ENCODE results near the gene HDGFL1. TPM values are rescaled to one million over a fixed set of nuclear protein-coding genes. Genes with fewer than 3 reads are reported as not detected.

The HDGFL1 gene
- total RNA-seq, 1 experiment from 2014 or later: not detected

DNA sequence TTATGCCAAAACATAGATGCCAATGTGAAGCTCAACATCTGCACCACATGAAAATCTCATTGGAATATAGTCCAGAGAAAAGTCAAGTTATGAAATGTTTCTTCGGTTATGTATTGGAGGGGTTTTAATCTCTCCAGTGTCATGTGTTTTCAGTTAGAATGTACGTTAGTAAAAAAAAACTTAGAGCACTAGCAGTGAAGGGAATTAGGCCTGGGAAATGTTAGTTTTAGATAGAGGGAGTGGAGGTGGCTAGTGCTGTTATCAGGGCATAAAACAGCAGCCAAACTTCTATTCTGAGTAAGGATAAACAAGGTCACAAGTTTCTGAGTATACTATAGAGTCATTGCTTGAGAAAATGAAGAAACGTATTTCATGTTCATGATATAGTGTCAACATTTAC lies 42.9 kb downstream of the HDGFL1 start:
- no TSS peak for BruUV-seq (replicated peaks)
- H3K36me3 ChIP-seq (ENCODE audit: low read depth): no peaks in the 10 kb centered on the region
- H3K27ac ChIP-seq: no peak overlapping the region
- ChIA-PET POLR2A (ENCODE audit: unreplicated experiment) (no interaction called here), CTCF (no interaction called here)
- no peaks in the 10 kb centered on the region for H4K20me1 ChIP-seq (ENCODE audit: insufficient read depth)
- H3K27me3 ChIP-seq (ENCODE audit: insufficient read depth, low read depth): no peaks in the 10 kb centered on the region
- H3K9me3 ChIP-seq (ENCODE audit: insufficient read depth, low read depth): no peaks in the 10 kb centered on the region
- TF ChIP-seq EZH2 (IDR thresholded peaks at IDR 0.05; ENCODE audit: low read depth): no peak
- no peak for TF ChIP-seq CTCF (conservative IDR thresholded peaks at IDR 0.05)
- no peaks in the 10 kb centered on the region for H3K79me2 ChIP-seq (ENCODE audit: low read depth)
- H3K4me2 ChIP-seq: no peak overlapping the region
- intact Hi-C loops (cut with micrococcal nuclease; ENCODE audit: unreplicated experiment): no loop called here
- DNase-seq: no peak
- no peaks in the 10 kb centered on the region for H3F3A ChIP-seq (ENCODE audit: insufficient read depth, low read depth)
- H3K4me1 ChIP-seq (replicated peaks; ENCODE audit: insufficient read depth): no peaks in the 10 kb centered on the region
- H2AFZ ChIP-seq: no peak overlapping the region; the same call in 1 of the 2 replicates
- H3K4me3 ChIP-seq: no peak overlapping the region
- no peaks in the 10 kb centered on the region for H3K9me2 ChIP-seq (ENCODE audit: insufficient read depth)

DNA sequence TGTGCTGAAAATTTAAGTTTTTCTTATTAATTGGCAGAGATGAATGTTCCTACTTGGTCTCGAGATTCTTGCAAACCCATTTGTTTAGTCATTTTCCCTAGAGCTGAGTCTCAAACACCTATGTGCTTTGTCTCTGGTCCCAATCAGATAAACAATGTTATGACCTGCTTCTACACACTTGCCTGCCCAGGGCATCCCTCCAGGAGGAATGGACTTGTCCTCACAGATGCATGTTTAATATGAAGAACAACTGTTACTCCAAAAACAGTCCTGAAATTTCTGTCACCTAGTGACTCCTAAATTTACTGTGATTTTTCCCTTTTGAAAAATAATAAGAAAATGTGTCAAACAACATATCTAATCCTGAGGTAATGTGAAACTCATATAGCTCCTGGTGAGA lies 43.7 kb downstream of the HDGFL1 start:
- no peaks in the 10 kb centered on the region for H3K27me3 ChIP-seq (ENCODE audit: insufficient read depth, low read depth)
- no peaks in the 10 kb centered on the region for H3K4me1 ChIP-seq (replicated peaks; ENCODE audit: insufficient read depth)
- no peaks in the 10 kb centered on the region for H3K9me2 ChIP-seq (ENCODE audit: insufficient read depth)
- H3K36me3 ChIP-seq (ENCODE audit: low read depth): no peaks in the 10 kb centered on the region
- H3F3A ChIP-seq (ENCODE audit: insufficient read depth, low read depth): no peaks in the 10 kb centered on the region
- H3K4me2 ChIP-seq: no peak overlapping the region
- ChIA-PET CTCF (interaction anchor here (0.6 kb wide), 1 partner anchor 155 kb away, joined by 3 read pairs; no protein-coding TSS in a partner anchor), POLR2A (ENCODE audit: unreplicated experiment) (no interaction called here)
- no peaks in the 10 kb centered on the region for H4K20me1 ChIP-seq (ENCODE audit: insufficient read depth)
- H2AFZ ChIP-seq: no peak overlapping the region
- H3K4me3 ChIP-seq: no peak overlapping the region
- TF ChIP-seq CTCF (conservative IDR thresholded peaks at IDR 0.05) (no peak), EZH2 (IDR thresholded peaks at IDR 0.05; ENCODE audit: low read depth) (no peak)
- H3K9me3 ChIP-seq (ENCODE audit: insufficient read depth, low read depth): no peaks in the 10 kb centered on the region
- no peaks in the 10 kb centered on the region for H3K79me2 ChIP-seq (ENCODE audit: low read depth)
- no peak overlapping the region for H3K27ac ChIP-seq
- no peak for DNase-seq
- intact Hi-C loops (cut with micrococcal nuclease; ENCODE audit: unreplicated experiment): no loop called here
- BruUV-seq (replicated peaks): no TSS peak

DNA sequence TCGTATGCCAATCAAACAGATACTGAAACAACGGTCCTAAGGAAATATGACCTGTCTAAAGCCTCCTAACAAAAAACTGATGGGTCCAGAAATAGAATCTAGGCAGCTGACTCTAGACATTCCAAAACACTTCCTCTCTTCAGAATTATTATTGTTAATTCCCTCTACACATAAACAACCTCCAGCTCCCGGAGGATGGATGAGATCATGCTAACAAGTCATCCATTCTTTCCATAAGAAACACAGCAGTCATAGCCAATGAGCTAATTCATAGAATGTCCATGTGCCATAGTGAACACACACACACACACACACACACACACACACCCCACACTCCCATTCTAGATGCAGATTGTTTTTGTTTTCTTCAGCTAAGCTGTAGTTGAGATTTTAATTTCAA lies 44.3 kb downstream of the HDGFL1 start:
- H3K9me3 ChIP-seq (ENCODE audit: insufficient read depth, low read depth): no peaks in the 10 kb centered on the region
- POLR2A ChIA-PET (ENCODE audit: unreplicated experiment): no interaction called here
- TF ChIP-seq EZH2 (IDR thresholded peaks at IDR 0.05; ENCODE audit: low read depth) (no peak), CTCF (conservative IDR thresholded peaks at IDR 0.05) (no peak)
- H3K9me2 ChIP-seq (ENCODE audit: insufficient read depth): no peaks in the 10 kb centered on the region
- H2AFZ ChIP-seq: no peak overlapping the region
- H4K20me1 ChIP-seq (ENCODE audit: insufficient read depth): no peaks in the 10 kb centered on the region
- DNase-seq: no peak
- H3K4me1 ChIP-seq (replicated peaks; ENCODE audit: insufficient read depth): no peaks in the 10 kb centered on the region
- CTCF ChIA-PET: no interaction called here
- H3K4me2 ChIP-seq: no peak overlapping the region
- H3K27me3 ChIP-seq (ENCODE audit: insufficient read depth, low read depth): no peaks in the 10 kb centered on the region
- no TSS peak for BruUV-seq (replicated peaks)
- no peaks in the 10 kb centered on the region for H3K36me3 ChIP-seq (ENCODE audit: low read depth)
- no peak overlapping the region for H3K4me3 ChIP-seq
- intact Hi-C loops (cut with micrococcal nuclease; ENCODE audit: unreplicated experiment): no loop called here
- H3K27ac ChIP-seq: no peak overlapping the region
- no peaks in the 10 kb centered on the region for H3K79me2 ChIP-seq (ENCODE audit: low read depth)
- H3F3A ChIP-seq (ENCODE audit: insufficient read depth, low read depth): no peaks in the 10 kb centered on the region
